AG09319 (cell line): ENCODE data around the gene NGEF.

Experiments used
- DNase-seq: peaks from one replicate; pipeline ENCODE4 v3.0.0-alpha.2; 2010; ENCODE audit warnings: low read depth; ENCODE audit errors: extremely low read depth
- TF ChIP-seq, protein P1 (sequence below): IDR thresholded peaks from 2 replicates; pipeline ENCODE4 v1.5.1; 2011; ENCODE audit warnings: low read depth, mild to moderate bottlenecking, inconsistent platforms, low read length, moderate library complexity

NGEF gene

GRCh38 chr2:232973011-232973735, 39.9 kb downstream of the NGEF start:
- TF ChIP-seq, protein P1, sequence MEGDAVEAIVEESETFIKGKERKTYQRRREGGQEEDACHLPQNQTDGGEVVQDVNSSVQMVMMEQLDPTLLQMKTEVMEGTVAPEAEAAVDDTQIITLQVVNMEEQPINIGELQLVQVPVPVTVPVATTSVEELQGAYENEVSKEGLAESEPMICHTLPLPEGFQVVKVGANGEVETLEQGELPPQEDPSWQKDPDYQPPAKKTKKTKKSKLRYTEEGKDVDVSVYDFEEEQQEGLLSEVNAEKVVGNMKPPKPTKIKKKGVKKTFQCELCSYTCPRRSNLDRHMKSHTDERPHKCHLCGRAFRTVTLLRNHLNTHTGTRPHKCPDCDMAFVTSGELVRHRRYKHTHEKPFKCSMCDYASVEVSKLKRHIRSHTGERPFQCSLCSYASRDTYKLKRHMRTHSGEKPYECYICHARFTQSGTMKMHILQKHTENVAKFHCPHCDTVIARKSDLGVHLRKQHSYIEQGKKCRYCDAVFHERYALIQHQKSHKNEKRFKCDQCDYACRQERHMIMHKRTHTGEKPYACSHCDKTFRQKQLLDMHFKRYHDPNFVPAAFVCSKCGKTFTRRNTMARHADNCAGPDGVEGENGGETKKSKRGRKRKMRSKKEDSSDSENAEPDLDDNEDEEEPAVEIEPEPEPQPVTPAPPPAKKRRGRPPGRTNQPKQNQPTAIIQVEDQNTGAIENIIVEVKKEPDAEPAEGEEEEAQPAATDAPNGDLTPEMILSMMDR = no peak
- no peak for DNase-seq

- TF ChIP-seq, protein P1 = no peak
- no peak for DNase-seq
Measured at GRCh38 chr2:232971744-232972143, 41.3 kb downstream of the NGEF start.

GRCh38 chr2:232970051-232970450, 43.0 kb downstream of the NGEF start:
- no peak for DNase-seq
- TF ChIP-seq, protein P1 = no peak

- TF ChIP-seq, protein P1 = no peak
- no peak for DNase-seq
Measured at GRCh38 chr2:232967474-232967873, 45.6 kb downstream of the NGEF start.

GRCh38 chr2:232966122-232966521, 46.9 kb downstream of the NGEF start:
- no peak for DNase-seq

GRCh38 chr2:232963913-232964312, 49.1 kb downstream of the NGEF start:
- DNase-seq = no peak

More at GRCh38 chr2:232966122-232966521, 46.9 kb downstream of the NGEF start:
- TF ChIP-seq, protein P1 = no peak

GRCh38 chr2:232960862-232961261, 52.2 kb downstream of the NGEF start:
- DNase-seq = no peak

More at GRCh38 chr2:232963913-232964312, 49.1 kb downstream of the NGEF start:
- TF ChIP-seq, protein P1 = no peak

More at GRCh38 chr2:232960862-232961261, 52.2 kb downstream of the NGEF start:
- TF ChIP-seq, protein P1 = no peak
